GM12878 (cell line): ENCODE results near the gene TRAPPC12. TPM values are rescaled to one million over a fixed set of nuclear protein-coding genes. Genes with fewer than 3 reads are reported as not detected.
"Not testable (repeated sequence)": the region's sequence is repeated elsewhere in the genome, so short reads cannot be mapped to it uniquely, and the experiment has no call there.

ENCODE experiments used
- ATAC-seq: fragments of 200-7000 bp; cut with Tn5 transposase; 3 replicates; pipeline ENCODE4 v1.9.1; 2020; ENCODE audit warnings: mild to moderate bottlenecking, moderate library complexity
- BruUV-seq: library from RNA; stranded (reverse); fragments of 400-500 nt; replicated peaks from 2 replicates; lab custom pipeline; 2021; lab: Mats Ljungman, UMichigan
- CTCF ChIA-PET: fragments of 300-600 bp; sonication (Branson Sonifier 250); formaldehyde crosslinking; extraction: SDS; loops from one replicate; lab custom pipeline; 2021; ENCODE audit warnings: inconsistent platforms; lab: Yijun Ruan, JAX
- POLR2A ChIA-PET: fragments of 350-600 bp; formaldehyde crosslinking; extraction: SDS; loops from one replicate; lab custom pipeline; 2021; ENCODE audit warnings: inconsistent platforms; lab: Charles Lee
- RAD21 ChIA-PET: fragments of 300-600 bp; sonication (Branson Sonifier 250); formaldehyde crosslinking; loops from one replicate; lab custom pipeline; 2023; ENCODE audit warnings: antibody characterized with exemption; ENCODE audit not compliant: unreplicated experiment; lab: Charles Lee
- SMC1A ChIA-PET: fragments of 300-600 bp; sonication (Branson Sonifier 250); formaldehyde crosslinking; loops from one replicate; lab custom pipeline; 2023; ENCODE audit not compliant: unreplicated experiment, uncharacterized antibody; lab: Charles Lee
- DNase-seq: peaks from one replicate; pipeline ENCODE4 v3.0.0-alpha.2; 2011; ENCODE audit warnings: low read depth, low spot score
- FAIRE-seq: peaks from 3 replicates; lab custom pipeline; 2011; peaks lifted over from hg19 to GRCh38; lab: Jason Lieb, UNC
- H2AFZ ChIP-seq: 2 replicates; pipeline ENCODE4 v1.6.0; 2011; ENCODE audit warnings: low read depth, low read length, control low read depth; ENCODE audit not compliant: control insufficient read depth
- H3K27ac ChIP-seq: 2 replicates; pipeline ENCODE4 v1.5.1; 2011; ENCODE audit warnings: control low read depth; ENCODE audit not compliant: control insufficient read depth, insufficient read depth
- H3K27me3 ChIP-seq, 2 experiments: replicated peaks in 1 of 2; 2 replicates each; pipeline versions ENCODE4 v1.6.0 to v1.6.1; 2011; ENCODE audit warnings: low read length in 1 of 2; ENCODE audit not compliant: control insufficient read depth in 2 of 2, insufficient read depth in 2 of 2
- H3K36me3 ChIP-seq, 2 experiments: 2 replicates each; pipeline ENCODE4 v1.5.1; 2011; ENCODE audit warnings: low read length in 1 of 2; ENCODE audit not compliant: control insufficient read depth in 2 of 2, insufficient read depth in 2 of 2
- H3K4me1 ChIP-seq: 2 replicates; pipeline ENCODE4 v1.6.1; 2011; ENCODE audit warnings: mild to moderate bottlenecking, low read length, moderate library complexity, mixed read lengths; ENCODE audit not compliant: control insufficient read depth, insufficient read depth
- H3K4me2 ChIP-seq: 2 replicates; pipeline ENCODE4 v1.6.0; 2011; ENCODE audit warnings: control low read depth; ENCODE audit not compliant: control insufficient read depth, insufficient read depth
- H3K4me3 ChIP-seq: fragments of 200-600 bp; sonication (generic); 2 replicates; pipeline ENCODE4 v1.5.1; 2016
- H3K79me2 ChIP-seq: 2 replicates; pipeline ENCODE4 v1.6.0; 2011; ENCODE audit warnings: low read length; ENCODE audit not compliant: control insufficient read depth, insufficient read depth
- H3K9ac ChIP-seq: 2 replicates; pipeline ENCODE4 v1.8.0; 2011; ENCODE audit warnings: low read length, control low read depth, mixed read lengths; ENCODE audit not compliant: control insufficient read depth, insufficient read depth
- H3K9me3 ChIP-seq: replicated peaks from 3 replicates; pipeline ENCODE4 v1.5.1; 2011; ENCODE audit warnings: mild to moderate bottlenecking, low read length; ENCODE audit not compliant: control insufficient read depth, insufficient read depth
- H4K20me1 ChIP-seq: 2 replicates; pipeline ENCODE4 v1.6.0; 2011; ENCODE audit not compliant: control insufficient read depth, insufficient read depth
- SMC3 ChIP-seq: IDR thresholded peaks from 2 replicates; pipeline ENCODE4 v1.6.1; 2011; ENCODE audit warnings: low read length, improper control_type of control experiment, borderline replicate concordance
- SPI1 ChIP-seq: IDR thresholded peaks from 2 replicates; pipeline ENCODE4 v1.6.1; 2011; ENCODE audit warnings: low read depth, mild to moderate bottlenecking, low read length, moderate library complexity, borderline replicate concordance; ENCODE audit not compliant: insufficient read depth
- SREBF1 ChIP-seq: IDR thresholded peaks from 2 replicates; pipeline ENCODE4 v1.6.1; 2012; ENCODE audit warnings: mild to moderate bottlenecking, low read length
- WGBS: methylation state at CpG from one replicate; pipeline ENCODE4 v1.1.6; 2016; ENCODE audit warnings: low lambda C conversion rate; ENCODE audit not compliant: insufficient replicate concordance, insufficient coverage; ENCODE audit errors: missing lambda C conversion rate; 5-methylcytosine and 5-hydroxymethylcytosine counted together
- in situ Hi-C: fragments of 300-500 bp; cut with MboI; formaldehyde crosslinking; loops from 9 replicates; pipeline ENCODE4 v1.14.3; 2018; ENCODE audit warnings: mixed read lengths
- intact Hi-C: fragments of 100-400 bp; cut with micrococcal nuclease; formaldehyde crosslinking; loops from one replicate; pipeline ENCODE4 v1.14.2; 2022; ENCODE audit not compliant: unreplicated experiment
- polyA plus RNA-seq, 11 experiments: library from polyadenylated mRNA; depleted of rRNA in 4 of 11; unstranded in 6 of 11; stranded (reverse) in 5 of 11; fragments of >200 nt; fragmentation: Nextera tagmentation in 4 of 11; fragmentation: Illumina TruSeq in 1 of 11; extraction: Ambion mirVana in 4 of 11; extraction: Trizol in 1 of 11; gene quantifications; 1 replicate in 1 of 11; 2 replicates in 10 of 11; pipeline versions ENCODE4 v1.2.1 to v1.2.3, GENCODE V29; 2011 to 2016; ENCODE audit warnings: inconsistent platforms in 2 of 11, missing spikeins in 2 of 11, low read depth in 1 of 11
- total RNA-seq, 4 experiments: library from RNA; depleted of rRNA in 3 of 4; stranded (reverse); fragments of >200 nt in 3 of 4; fragmentation: Illumina TruSeq in 1 of 4; extraction: Trizol in 1 of 4; gene quantifications; 2 replicates each; pipeline versions ENCODE4 v1.2.1 to v1.2.3, GENCODE V29; 2013 to 2021

Gene TRAPPC12
- total and polyA plus RNA-seq, 10 of the 15 experiments (the other 5 are each of a cell fraction or from before 2014, with no cell fraction given): 8.6 to 77.1 (median 37.4) TPM

GRCh38 chr2:3356799-3357198 lies 22.7 kb upstream of the TRAPPC12 start (continued):
- no peak for TF ChIP-seq SMC3

GRCh38 chr2:3357446-3357845 lies 22.0 kb upstream of the TRAPPC12 start:
- FAIRE-seq, RAD21 ChIA-PET, H3K9me3 ChIP-seq, H3K27me3 ChIP-seq, BruUV-seq, H3K9ac ChIP-seq, H3K4me2 ChIP-seq, H4K20me1 ChIP-seq, DNase-seq, in situ Hi-C loops, H3K4me3 ChIP-seq, POLR2A ChIA-PET, H2AFZ ChIP-seq, H3K27ac ChIP-seq, ATAC-seq, intact Hi-C loops, H3K4me1 ChIP-seq: not testable (repeated sequence)
- H3K36me3 ChIP-seq: peaks cover 4 to 21% of the 10 kb centered on the region in 2 experiments
- CTCF ChIA-PET: interaction anchor here (0.6 kb wide), 1 partner anchor 82 kb away, joined by 3 read pairs; no protein-coding TSS in a partner anchor
- peaks cover 11% of the 10 kb centered on the region for H3K79me2 ChIP-seq
- peak; percentile 68 for TF ChIP-seq SPI1
- SMC1A ChIA-PET: interaction anchor here (0.6 to 0.7 kb wide), 2 partner anchors 40 to 65 kb away, joined by 3 read pairs; no protein-coding TSS in a partner anchor
- WGBS: 68% methylated on average over 2 of the region's 2 CpGs

- no peak for FAIRE-seq
- in situ Hi-C loops: no loop called here
- ChIA-PET CTCF (interaction anchor here (0.6 to 0.7 kb wide), 2 partner anchors 72 to 82 kb away, joined by 3 read pairs; no protein-coding TSS in a partner anchor), RAD21 (no interaction called here)
- Histone ChIP-seq H3K4me2 (no peak overlapping the region), H2AFZ (no peak overlapping the region), H3K79me2 (peaks cover 14% of the 10 kb centered on the region), H4K20me1 (no peaks in the 10 kb centered on the region; the same call in 1 of the 2 replicates), H3K4me3 (no peak overlapping the region), H3K9me3 (no peaks in the 10 kb centered on the region; the same call in 1 of the 3 replicates), H3K36me3 (peaks cover 3 to 17% of the 10 kb centered on the region in 2 experiments), H3K4me1 (no peaks in the 10 kb centered on the region), H3K9ac (no peak overlapping the region)
- ATAC-seq: no peak
- 87% methylated on average over 8 of the region's 8 CpGs for WGBS
- no peak for TF ChIP-seq SREBF1
- TF ChIP-seq, all 136 proteins: peak for 0
- ChIA-PET POLR2A (no interaction called here), SMC1A (interaction anchor here (0.6 to 0.7 kb wide), 2 partner anchors 39 to 65 kb away, joined by 3 read pairs; no protein-coding TSS in a partner anchor)
- intact Hi-C loops: no loop called here
- DNase-seq: no peak
- no peak overlapping the region for H3K27ac ChIP-seq
- BruUV-seq: no TSS peak
- H3K27me3 ChIP-seq: no peaks in the 10 kb centered on the region
Measured at GRCh38 chr2:3357926-3358325, 21.6 kb upstream of the TRAPPC12 start.
